C4-2B (cell line): ENCODE measurements around the gene NFIL3.

Source experiments
- H3K27ac ChIP-seq: fragments of 450-650 bp; 2 replicates; pipeline ENCODE4 v1.5.1; 2017
- CTCF ChIP-seq: fragments of 450-650 bp; conservative IDR thresholded peaks from 2 replicates; pipeline ENCODE4 v1.5.1; 2017; ENCODE audit warnings: mild to moderate bottlenecking
- ZFX ChIP-seq: fragments of 450-650 bp; IDR thresholded peaks from 2 replicates; pipeline ENCODE4 v1.6.1; 2017

The NFIL3 gene

DNA sequence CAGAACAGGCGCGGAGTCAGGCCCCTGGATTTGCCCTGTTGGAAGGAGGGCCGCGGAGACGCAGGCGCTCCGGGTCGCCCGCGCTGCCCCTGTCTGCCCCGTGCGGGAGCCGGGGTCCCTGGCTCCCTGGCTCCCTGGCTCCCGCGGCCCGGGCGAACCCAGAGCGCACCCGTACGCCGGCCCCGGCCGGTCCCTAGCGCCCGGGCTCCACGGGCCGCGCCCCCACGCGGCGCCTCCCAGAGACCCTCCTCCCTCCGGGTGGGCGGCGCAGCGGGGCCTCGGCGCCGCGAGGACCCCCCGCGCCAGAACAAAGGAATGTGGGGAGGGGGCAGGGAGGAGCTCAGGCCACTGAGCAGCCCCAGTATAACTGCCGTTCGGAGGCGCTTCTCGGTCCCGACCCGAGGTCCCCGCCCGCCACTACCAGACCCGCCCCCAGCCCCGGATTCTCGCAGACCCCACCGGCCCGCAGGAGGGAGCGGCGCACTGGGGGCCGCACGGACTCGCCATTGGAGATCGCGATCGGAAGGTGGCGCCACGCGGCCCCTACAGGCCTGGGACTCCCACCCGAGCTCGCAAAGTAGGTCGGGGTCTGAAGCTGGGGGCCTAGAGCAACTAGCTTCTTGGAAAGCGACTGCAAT lies 2.4 kb downstream of the NFIL3 start:
- no peak overlapping the region for H3K27ac ChIP-seq
- TF ChIP-seq CTCF (no peak), ZFX (no peak)

DNA sequence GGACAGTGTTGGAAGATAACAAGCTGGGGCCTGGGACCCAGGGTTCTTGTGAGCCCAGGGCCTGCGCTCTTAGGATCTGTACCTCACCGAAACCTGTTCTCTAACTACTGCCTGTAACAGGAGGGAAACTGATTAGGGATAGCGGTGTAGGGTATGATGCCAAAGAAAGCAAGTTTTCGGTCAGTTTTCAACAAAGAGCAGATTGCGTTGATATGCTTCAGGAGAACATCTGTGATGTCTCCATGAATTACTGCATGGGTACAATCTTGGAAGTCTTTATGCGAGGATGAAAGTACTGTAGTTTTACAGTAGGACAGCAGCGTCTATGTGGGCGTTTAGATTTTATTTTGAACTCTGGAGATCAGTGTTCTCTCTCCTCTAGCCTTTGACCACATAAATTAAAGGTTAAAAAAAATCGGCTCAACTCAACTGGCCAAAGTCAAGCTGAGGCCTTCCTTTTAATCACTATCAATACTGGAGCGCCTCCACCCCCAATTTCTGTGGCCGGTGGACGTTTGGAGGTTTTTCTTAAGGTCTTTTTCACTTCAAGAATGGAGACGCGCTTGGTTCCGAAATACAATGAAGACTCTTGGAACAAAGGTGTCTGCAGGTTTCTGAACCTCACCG lies 3.0 kb downstream of the NFIL3 start:
- TF ChIP-seq CTCF (no peak), ZFX (no peak)
- no peak overlapping the region for H3K27ac ChIP-seq

DNA sequence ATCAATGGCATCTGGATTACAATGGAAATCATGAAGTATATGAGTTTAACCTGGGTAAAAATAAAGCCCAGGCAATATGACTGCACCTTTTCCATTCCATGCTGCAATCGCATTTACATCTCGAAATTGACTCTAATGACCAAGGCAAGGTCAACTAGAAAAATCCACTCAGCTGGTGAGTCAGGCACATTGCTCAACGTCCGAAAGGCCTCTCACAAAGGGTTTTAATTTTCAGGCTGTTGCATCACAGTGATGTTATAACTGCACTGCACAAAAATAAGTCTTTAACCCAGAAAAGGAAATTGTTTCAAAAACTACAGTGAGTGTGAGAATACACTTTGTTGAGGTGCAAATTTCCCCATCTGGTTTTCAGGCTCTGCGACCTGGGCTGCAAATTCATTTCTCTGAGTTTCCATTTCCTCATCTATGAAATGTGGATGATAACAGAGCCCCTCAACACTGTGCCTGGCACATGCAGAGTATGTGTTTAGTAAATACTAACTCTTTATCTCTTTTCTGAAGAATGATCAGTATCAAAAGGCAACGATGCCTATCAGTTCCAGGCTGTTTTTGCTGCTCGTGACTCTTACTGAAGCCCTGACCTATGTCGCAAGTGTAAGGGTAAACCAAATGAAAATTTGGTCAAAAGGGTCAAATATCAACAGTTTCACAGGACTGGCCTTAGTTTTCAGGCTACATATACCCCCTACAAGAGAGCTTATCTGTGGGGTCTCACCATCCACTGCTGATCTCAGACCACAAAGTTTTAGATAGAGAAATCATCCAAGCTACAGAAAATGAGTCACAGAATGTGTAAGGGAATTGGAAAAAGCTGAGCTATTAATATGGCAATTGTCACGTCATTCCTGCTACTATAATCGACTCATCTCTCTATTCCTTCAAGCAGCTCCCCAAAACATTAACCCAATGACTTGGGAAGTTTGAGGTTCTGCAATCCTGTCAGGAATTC lies 4.1 kb downstream of the NFIL3 start:
- TF ChIP-seq ZFX = no peak
- TF ChIP-seq CTCF = no peak
- H3K27ac ChIP-seq = no peak overlapping the region

- TF ChIP-seq ZFX = no peak
- no peak for TF ChIP-seq CTCF
Observed at GRCh38 chr9:91418215-91418610, 5.4 kb downstream of the NFIL3 start.

DNA sequence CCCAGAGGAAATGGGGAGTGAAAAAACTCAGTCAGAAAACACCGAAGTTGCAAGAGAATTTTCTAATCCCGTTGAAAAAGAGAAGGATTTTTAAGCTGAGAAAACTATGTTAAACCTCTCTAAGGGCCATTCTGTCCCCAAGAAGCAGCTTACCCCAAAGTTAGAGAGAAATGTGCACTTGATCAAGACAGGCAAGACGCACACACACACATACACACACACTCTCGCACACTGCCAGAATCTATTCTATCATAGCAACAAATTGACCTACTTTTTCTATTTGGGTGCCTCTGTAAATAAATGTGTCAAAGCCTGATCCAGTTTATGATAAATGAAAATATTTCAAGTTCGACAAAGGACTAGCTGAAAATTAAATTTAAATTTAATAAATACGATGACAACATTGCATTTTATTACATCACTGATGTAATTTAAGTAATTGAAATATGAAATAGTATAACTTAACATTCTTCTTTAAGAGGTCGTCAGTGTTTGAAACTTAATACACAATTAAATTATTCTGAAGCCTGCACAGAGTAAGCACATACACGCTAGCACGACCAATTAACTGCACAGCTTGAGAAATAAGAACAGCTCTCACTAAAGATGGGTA lies 5.9 kb downstream of the NFIL3 start:
- H3K27ac ChIP-seq = no peak overlapping the region
- TF ChIP-seq CTCF (no peak), ZFX (no peak)

More at GRCh38 chr9:91418215-91418610, 5.4 kb downstream of the NFIL3 start:
- no peak overlapping the region for H3K27ac ChIP-seq

DNA sequence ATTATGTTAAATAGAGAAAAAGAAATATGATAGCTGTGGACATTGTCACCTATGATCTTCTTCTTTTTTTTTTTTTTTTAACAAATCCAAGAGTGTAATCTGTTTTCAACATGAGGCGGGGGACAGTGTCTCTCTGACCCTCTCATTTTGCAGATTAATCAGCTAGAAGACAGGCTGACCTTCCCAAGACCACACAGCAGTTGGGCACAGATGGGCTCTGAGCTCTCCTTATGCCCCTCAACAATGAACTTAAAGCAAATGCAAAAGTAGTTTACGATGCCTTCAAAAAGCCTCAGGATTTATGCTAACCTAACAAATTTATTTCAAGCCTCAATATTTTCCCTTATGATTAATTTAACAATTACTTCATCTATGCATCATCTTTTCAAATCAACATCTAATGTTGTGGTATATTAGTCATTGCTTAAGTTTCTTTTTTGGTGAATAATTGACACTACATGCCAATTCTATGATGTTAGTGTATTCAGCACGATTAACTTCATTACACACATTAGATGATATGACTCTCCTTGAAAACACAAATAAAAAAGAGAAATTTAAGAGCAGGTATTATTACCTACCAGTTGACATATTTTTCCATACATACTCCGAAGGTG lies 7.4 kb downstream of the NFIL3 start:
- no peak overlapping the region for H3K27ac ChIP-seq
- TF ChIP-seq CTCF = no peak
- no peak for TF ChIP-seq ZFX
